Activated naive CD8-positive, alpha-beta T cell treated with anti-CD3 and anti-CD28 coated beads, Interleukin-2, amount 50 U/mL, for 24 hours (primary cell): ENCODE data around the gene CD84.
A peak's percentile ranks its signal among the peaks of the same experiment; 100 is the strongest.
"Not testable (repeated sequence)": the region's sequence is repeated elsewhere in the genome, so short reads cannot be mapped to it uniquely, and the experiment has no call there.

ENCODE experiments used
- ATAC-seq: fragments of 150-1000 bp; cut with Tn5 transposase; one replicate; pipeline ENCODE4 v1.10.0; 2021
- DNase-seq: peaks from one replicate; pipeline ENCODE4 v3.0.0; 2021
- H3K27ac Mint-ChIP-seq: one replicate; pipeline ENCODE4 v1.8.0; 2021; ENCODE audit warnings: mild to moderate bottlenecking, mixed read lengths
- H3K27me3 Mint-ChIP-seq: one replicate; pipeline ENCODE4 v1.8.0; 2021; ENCODE audit warnings: mixed read lengths
- H3K36me3 Mint-ChIP-seq: one replicate; pipeline ENCODE4 v1.8.0; 2021; ENCODE audit warnings: low read depth, mixed read lengths
- H3K4me1 Mint-ChIP-seq: one replicate; pipeline ENCODE4 v1.8.0; 2021; ENCODE audit warnings: mixed read lengths
- H3K4me3 Mint-ChIP-seq: one replicate; pipeline ENCODE4 v1.8.0; 2021; ENCODE audit warnings: mild to moderate bottlenecking, moderate library complexity, mixed read lengths
- H3K9me3 Mint-ChIP-seq: one replicate; pipeline ENCODE4 v1.8.0; 2021; ENCODE audit warnings: mixed read lengths

The CD84 gene

GRCh38 chr1:160534823-160535605, 44.3 kb downstream of the CD84 start:
- peaks cover 35% of the 10 kb centered on the region for H3K9me3 Mint-ChIP-seq
- peaks cover 37% of the 10 kb centered on the region for H3K4me1 Mint-ChIP-seq

GRCh38 chr1:160532557-160532813, 46.8 kb downstream of the CD84 start:
- not testable (repeated sequence) for H3K27me3 Mint-ChIP-seq, ATAC-seq, DNase-seq, H3K27ac Mint-ChIP-seq, H3K4me3 Mint-ChIP-seq
- H3K36me3 Mint-ChIP-seq = peaks cover 28% of the 10 kb centered on the region
- peaks cover 47% of the 10 kb centered on the region for H3K4me1 Mint-ChIP-seq
- peaks cover 46% of the 10 kb centered on the region for H3K9me3 Mint-ChIP-seq

More at GRCh38 chr1:160534823-160535605, 44.3 kb downstream of the CD84 start:
- Mint-ChIP-seq H3K27ac (no peak overlapping the region), H3K36me3 (peaks cover 18% of the 10 kb centered on the region), H3K27me3 (no peaks in the 10 kb centered on the region), H3K4me3 (no peak overlapping the region)
- DNase-seq (no peak), ATAC-seq (no peak)

- not testable (repeated sequence) for H3K4me3 Mint-ChIP-seq, H3K27me3 Mint-ChIP-seq, H3K27ac Mint-ChIP-seq, ATAC-seq, DNase-seq
- Mint-ChIP-seq H3K36me3 (peaks cover 31% of the 10 kb centered on the region), H3K4me1 (peaks cover 48% of the 10 kb centered on the region), H3K9me3 (peaks cover 50% of the 10 kb centered on the region)
These were observed 47.3 kb downstream of the CD84 start for GRCh38 chr1:160531809-160532556.

GRCh38 chr1:160529401-160529952, 49.8 kb downstream of the CD84 start:
- not testable (repeated sequence) for H3K4me3 Mint-ChIP-seq, ATAC-seq, H3K27me3 Mint-ChIP-seq, DNase-seq
- Mint-ChIP-seq H3K36me3 (peaks cover 34% of the 10 kb centered on the region), H3K9me3 (peaks cover 51% of the 10 kb centered on the region), H3K27ac (peak overlapping the region; percentile 57), H3K4me1 (peaks cover 45% of the 10 kb centered on the region)

- DNase-seq, ATAC-seq, H3K27me3 Mint-ChIP-seq: not testable (repeated sequence)
- H3K4me1 Mint-ChIP-seq = peaks cover 72% of the 10 kb centered on the region
- H3K4me3 Mint-ChIP-seq = peak overlapping the region; percentile 64
- peaks cover 56% of the 10 kb centered on the region for H3K36me3 Mint-ChIP-seq
- H3K27ac Mint-ChIP-seq = peak overlapping the region; percentile 86
- H3K9me3 Mint-ChIP-seq = peaks cover 39% of the 10 kb centered on the region
These were observed 55.5 kb downstream of the CD84 start for GRCh38 chr1:160523789-160524188.

GRCh38 chr1:160522622-160523345, 56.5 kb downstream of the CD84 start, which contains the start of gene SLAMF6:
Gene SLAMF6 (minus strand): TSS chr1:160523255. CDS start chr1:160523192, 63 bp downstream.
- Mint-ChIP-seq H3K27ac (peak within 1 kb of the TSS; percentile 96), H3K4me1 (peaks cover 71% of the 10 kb centered on the region), H3K27me3 (no peaks in the 10 kb centered on the region), H3K4me3 (peak within 1 kb of the TSS; percentile 97), H3K36me3 (peaks cover 60% of the 10 kb centered on the region), H3K9me3 (peaks cover 36% of the 10 kb centered on the region)
- DNase-seq (peak; percentile 66), ATAC-seq (peak; percentile 65)

- Mint-ChIP-seq H3K27ac (peak overlapping the region; percentile 96), H3K27me3 (no peaks in the 10 kb centered on the region), H3K4me1 (peaks cover 71% of the 10 kb centered on the region), H3K36me3 (peaks cover 64% of the 10 kb centered on the region), H3K9me3 (peaks cover 31% of the 10 kb centered on the region), H3K4me3 (peak overlapping the region; percentile 97)
- DNase-seq = no peak
- no peak for ATAC-seq
These were observed 57.2 kb downstream of the CD84 start for GRCh38 chr1:160522136-160522535.

- Mint-ChIP-seq H3K4me1 (peaks cover 72% of the 10 kb centered on the region), H3K9me3 (peaks cover 25% of the 10 kb centered on the region), H3K4me3 (peak overlapping the region; percentile 97), H3K27me3 (no peaks in the 10 kb centered on the region), H3K36me3 (peaks cover 64% of the 10 kb centered on the region), H3K27ac (peak overlapping the region; percentile 96)
- DNase-seq (no peak), ATAC-seq (no peak)
These were observed 57.7 kb downstream of the CD84 start for GRCh38 chr1:160521554-160521953.

GRCh38 chr1:160520999-160521398, 58.3 kb downstream of the CD84 start:
- no peaks in the 10 kb centered on the region for H3K27me3 Mint-ChIP-seq
- peak overlapping the region; percentile 97 for H3K4me3 Mint-ChIP-seq
- H3K9me3 Mint-ChIP-seq = peaks cover 22% of the 10 kb centered on the region
- peaks cover 64% of the 10 kb centered on the region for H3K36me3 Mint-ChIP-seq
- ATAC-seq (peak; percentile 18), DNase-seq (peak; percentile 22)
- H3K4me1 Mint-ChIP-seq = peaks cover 78% of the 10 kb centered on the region
- peak overlapping the region; percentile 96 for H3K27ac Mint-ChIP-seq

GRCh38 chr1:160520582-160520981, 58.7 kb downstream of the CD84 start:
- no peak for ATAC-seq
- H3K4me1 Mint-ChIP-seq = peaks cover 82% of the 10 kb centered on the region
- peaks cover 65% of the 10 kb centered on the region for H3K36me3 Mint-ChIP-seq
- DNase-seq = no peak
- H3K27me3 Mint-ChIP-seq = no peaks in the 10 kb centered on the region
- peak overlapping the region; percentile 97 for H3K4me3 Mint-ChIP-seq
- H3K9me3 Mint-ChIP-seq = peaks cover 21% of the 10 kb centered on the region
- peak overlapping the region; percentile 96 for H3K27ac Mint-ChIP-seq

- peaks cover 88% of the 10 kb centered on the region for H3K4me1 Mint-ChIP-seq
- peak overlapping the region; percentile 97 for H3K4me3 Mint-ChIP-seq
These were observed 59.5 kb downstream of the CD84 start for GRCh38 chr1:160519642-160520435.

GRCh38 chr1:160517519-160517918, 61.8 kb downstream of the CD84 start:
- peak overlapping the region; percentile 70 for H3K4me3 Mint-ChIP-seq
- peaks cover 21% of the 10 kb centered on the region for H3K9me3 Mint-ChIP-seq
- H3K36me3 Mint-ChIP-seq = peaks cover 79% of the 10 kb centered on the region
- peaks cover 93% of the 10 kb centered on the region for H3K4me1 Mint-ChIP-seq
- ATAC-seq, H3K27me3 Mint-ChIP-seq, DNase-seq: not testable (repeated sequence)
- peak overlapping the region; percentile 96 for H3K27ac Mint-ChIP-seq

More at GRCh38 chr1:160519642-160520435, 59.5 kb downstream of the CD84 start:
- Mint-ChIP-seq H3K27ac (peak overlapping the region; percentile 96), H3K9me3 (peaks cover 13% of the 10 kb centered on the region), H3K36me3 (peaks cover 63% of the 10 kb centered on the region), H3K27me3 (no peaks in the 10 kb centered on the region)
- DNase-seq = peak; percentile 27
- peak; percentile 73 for ATAC-seq

- not testable (repeated sequence) for H3K27me3 Mint-ChIP-seq, DNase-seq, ATAC-seq
- Mint-ChIP-seq H3K27ac (peak overlapping the region; percentile 96), H3K9me3 (peaks cover 29% of the 10 kb centered on the region), H3K36me3 (peaks cover 79% of the 10 kb centered on the region), H3K4me1 (peaks cover 95% of the 10 kb centered on the region), H3K4me3 (peak overlapping the region; percentile 70)
These were observed 63.4 kb downstream of the CD84 start for GRCh38 chr1:160515908-160516307.
